Stimulated activated CD8-positive, alpha-beta memory T cell treated with anti-CD3 and anti-CD28 coated beads, Interleukin-12 subunit alpha, Interleukin-12 subunit beta, amount 100 ng/mL, for 1 hour (primary cell): ENCODE measurements around the gene PRSS48.
"Not testable (repeated sequence)": the region's sequence is repeated elsewhere in the genome, so short reads cannot be mapped to it uniquely, and the experiment has no call there.

Source experiments
- DNase-seq: peaks from one replicate; pipeline ENCODE4 v3.0.0-alpha.2; 2020; ENCODE audit warnings: low read depth

PRSS48 gene

GRCh38 chr4:151318307-151319006, 41.5 kb downstream of the PRSS48 start:
- no peak for DNase-seq

GRCh38 chr4:151319490-151319889, 42.5 kb downstream of the PRSS48 start:
- no peak for DNase-seq

- DNase-seq: no peak
Observed at GRCh38 chr4:151321586-151321985, 44.6 kb downstream of the PRSS48 start.

GRCh38 chr4:151322161-151322560, 45.2 kb downstream of the PRSS48 start:
- DNase-seq: not testable (repeated sequence)

DNA sequence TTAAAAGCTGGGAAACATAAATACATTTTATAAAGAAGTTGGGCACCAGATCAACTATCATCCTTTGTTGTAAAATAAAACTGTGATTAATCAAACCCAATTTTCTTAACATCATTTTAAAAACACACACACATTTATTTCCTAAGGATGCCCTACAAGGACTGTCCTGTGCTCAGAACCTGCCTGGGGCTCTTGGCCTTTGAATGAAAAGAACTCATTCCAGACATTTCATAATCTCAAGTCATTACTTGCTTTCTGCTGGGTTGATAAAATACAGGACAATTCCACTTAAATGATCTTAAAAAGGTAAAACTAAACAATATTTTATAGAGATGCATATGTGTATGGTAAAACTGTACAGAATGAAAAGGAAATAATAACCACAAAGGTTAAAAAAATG, 45.6 kb downstream of the PRSS48 start:
- DNase-seq: no peak

- no peak for DNase-seq
Observed at GRCh38 chr4:151323667-151324066, 46.7 kb downstream of the PRSS48 start.

- no peak for DNase-seq
Observed at GRCh38 chr4:151324124-151324751, 47.3 kb downstream of the PRSS48 start.

- DNase-seq: no peak
Observed at GRCh38 chr4:151324752-151325110, 47.8 kb downstream of the PRSS48 start.

GRCh38 chr4:151325111-151325948, 48.4 kb downstream of the PRSS48 start, which contains the start of gene SH3D19:
TSS of gene SH3D19 (minus strand) at chr4:151325605. CDS start at chr4:151325352, 253 bp downstream.
- DNase-seq: no peak

GRCh38 chr4:151325949-151326246, 48.9 kb downstream of the PRSS48 start:
- DNase-seq: no peak

DNA sequence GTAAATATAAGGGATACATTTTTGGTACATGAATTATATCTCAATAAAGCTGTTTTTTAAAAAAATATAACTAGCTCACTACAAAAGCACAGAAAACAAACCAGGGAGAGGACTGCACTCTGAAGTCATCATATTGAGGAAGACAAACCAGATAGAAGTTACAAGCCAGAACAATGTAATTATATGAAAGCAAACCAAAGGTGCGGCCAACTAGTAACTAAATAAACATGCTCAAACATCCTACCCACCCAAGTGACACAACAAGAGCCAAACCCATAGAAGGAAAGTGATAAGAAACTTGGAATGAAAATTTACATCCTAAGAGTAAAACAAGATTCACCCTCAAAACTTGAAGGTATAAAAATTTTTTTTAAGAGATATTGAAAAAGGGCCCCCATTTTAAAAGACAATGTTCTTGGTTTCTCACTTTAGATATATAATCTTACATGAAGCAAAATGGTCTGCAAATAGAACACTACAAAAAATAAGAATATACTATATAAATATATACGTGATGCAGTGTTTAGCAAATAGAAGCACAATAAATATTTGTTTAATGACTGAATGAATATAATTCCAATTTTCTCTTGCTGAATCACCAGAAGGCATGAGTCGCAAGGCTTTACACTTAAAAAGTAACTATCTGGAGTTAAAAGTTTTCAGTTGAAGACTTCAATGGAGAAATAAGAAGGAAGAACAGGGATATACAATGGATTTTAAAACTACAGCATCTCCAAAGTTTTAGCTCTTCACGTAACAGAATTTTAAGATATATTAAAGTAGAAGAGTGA, 52.5 kb downstream of the PRSS48 start:
- DNase-seq: no peak

DNA sequence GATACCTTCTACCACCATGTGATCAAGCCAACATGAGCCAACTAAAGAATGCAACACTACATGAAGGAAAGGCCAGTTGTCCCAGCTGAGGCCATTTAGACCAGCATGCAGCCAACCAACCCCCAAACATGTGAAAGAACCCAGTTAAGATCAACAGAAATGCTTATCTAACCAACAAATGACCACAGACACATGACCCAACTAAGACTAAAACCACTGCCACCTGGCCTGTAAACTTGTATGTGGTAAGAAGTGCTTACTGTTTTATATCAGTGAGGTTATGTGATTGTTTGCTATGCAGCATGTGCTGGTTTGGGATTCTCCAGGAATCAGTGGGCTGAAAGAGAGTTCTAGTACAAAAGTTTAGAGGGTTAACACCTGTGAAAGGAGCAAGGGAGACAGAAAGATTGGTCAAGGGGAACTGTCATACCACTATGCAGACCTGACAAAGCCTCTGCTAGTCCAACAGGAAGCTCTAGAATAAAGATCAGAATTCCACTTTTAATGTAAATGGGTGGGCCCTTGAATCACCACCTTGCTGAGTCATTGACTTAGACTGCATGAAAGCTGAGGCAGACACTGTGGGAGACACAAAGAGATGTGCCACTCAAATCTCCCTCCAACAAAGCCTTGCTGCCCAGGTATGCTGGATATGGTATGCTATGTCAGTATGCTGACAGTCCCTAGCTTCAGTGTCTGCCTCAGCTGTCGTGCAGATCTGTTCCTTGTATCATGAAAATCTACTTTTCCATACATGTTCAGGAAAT, 54.5 kb downstream of the PRSS48 start:
- DNase-seq: no peak

GRCh38 chr4:151339467-151339866, 62.5 kb downstream of the PRSS48 start:
- no peak for DNase-seq

DNA sequence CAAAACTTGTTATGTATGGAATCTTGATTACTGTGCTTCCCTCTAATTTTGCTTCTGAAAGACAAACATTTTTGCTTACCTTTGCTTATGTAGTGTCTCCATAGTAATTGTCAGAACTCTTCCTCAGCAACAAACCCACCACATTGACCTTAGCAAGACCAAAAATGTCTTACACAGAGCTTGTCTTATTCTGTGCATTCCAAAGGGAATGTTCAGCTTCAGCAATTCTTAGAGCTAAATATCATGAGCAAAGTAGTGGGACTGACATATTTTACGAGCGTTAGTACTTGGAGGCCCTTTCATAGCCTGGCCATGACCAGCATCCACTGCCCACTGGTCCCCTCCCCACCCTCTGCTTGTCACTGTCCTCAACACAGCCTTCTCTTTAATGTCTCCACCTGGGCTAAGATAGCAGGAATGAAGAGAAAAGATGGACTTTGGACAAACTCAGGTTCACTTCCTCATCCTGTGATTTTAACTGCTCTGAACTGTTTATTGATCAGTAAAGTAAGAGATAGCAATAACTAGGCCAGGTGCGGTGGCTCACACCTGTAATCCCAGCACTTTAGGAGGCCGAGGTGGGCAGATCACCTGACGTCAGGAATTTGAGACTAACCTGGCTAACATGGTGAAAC, 63.9 kb downstream of the PRSS48 start:
- no peak for DNase-seq
